Progenitor cell of endocrine pancreas (in vitro differentiated cells): ENCODE data around the gene MSI2. TPM values are rescaled to one million over a fixed set of nuclear protein-coding genes. Genes with fewer than 3 reads are reported as not detected.

Source experiments
- DNase-seq: peaks from one replicate; pipeline ENCODE4 v3.0.0; 2021; ENCODE audit warnings: low spot score; ENCODE audit not compliant: unreplicated experiment
- H3K27ac Mint-ChIP-seq: 2 replicates; pipeline ENCODE4 v1.8.0; 2021; ENCODE audit warnings: mild to moderate bottlenecking, moderate library complexity, mixed read lengths
- H3K27me3 Mint-ChIP-seq: 2 replicates; pipeline ENCODE4 v1.8.0; 2021; ENCODE audit warnings: mixed read lengths
- H3K36me3 Mint-ChIP-seq: 2 replicates; pipeline ENCODE4 v1.8.0; 2022; ENCODE audit warnings: mixed read lengths; ENCODE audit not compliant: insufficient read depth
- H3K4me1 Mint-ChIP-seq: 2 replicates; pipeline ENCODE4 v1.8.0; 2021; ENCODE audit warnings: low read depth, mixed read lengths
- H3K4me3 Mint-ChIP-seq: 2 replicates; pipeline ENCODE4 v1.8.0; 2021; ENCODE audit warnings: low read depth, mild to moderate bottlenecking, moderate library complexity, mixed read lengths
- H3K9me3 Mint-ChIP-seq: 2 replicates; pipeline ENCODE4 v1.8.0; 2021; ENCODE audit warnings: low read depth, mixed read lengths
- CTCF ChIP-seq: fragments of 200-600 bp; sonication (generic); IDR thresholded peaks from one replicate; pipeline ENCODE4 v1.5.0; 2021; ENCODE audit warnings: antibody characterized with exemption, mild to moderate bottlenecking; ENCODE audit not compliant: unreplicated experiment
- total RNA-seq: library from RNA; stranded (reverse); gene quantifications from 2 replicates; pipeline ENCODE4 v1.2.1, GENCODE V29; 2021

Gene MSI2
- total RNA-seq, 1 donor from 2014 or later: 164 TPM

DNA sequence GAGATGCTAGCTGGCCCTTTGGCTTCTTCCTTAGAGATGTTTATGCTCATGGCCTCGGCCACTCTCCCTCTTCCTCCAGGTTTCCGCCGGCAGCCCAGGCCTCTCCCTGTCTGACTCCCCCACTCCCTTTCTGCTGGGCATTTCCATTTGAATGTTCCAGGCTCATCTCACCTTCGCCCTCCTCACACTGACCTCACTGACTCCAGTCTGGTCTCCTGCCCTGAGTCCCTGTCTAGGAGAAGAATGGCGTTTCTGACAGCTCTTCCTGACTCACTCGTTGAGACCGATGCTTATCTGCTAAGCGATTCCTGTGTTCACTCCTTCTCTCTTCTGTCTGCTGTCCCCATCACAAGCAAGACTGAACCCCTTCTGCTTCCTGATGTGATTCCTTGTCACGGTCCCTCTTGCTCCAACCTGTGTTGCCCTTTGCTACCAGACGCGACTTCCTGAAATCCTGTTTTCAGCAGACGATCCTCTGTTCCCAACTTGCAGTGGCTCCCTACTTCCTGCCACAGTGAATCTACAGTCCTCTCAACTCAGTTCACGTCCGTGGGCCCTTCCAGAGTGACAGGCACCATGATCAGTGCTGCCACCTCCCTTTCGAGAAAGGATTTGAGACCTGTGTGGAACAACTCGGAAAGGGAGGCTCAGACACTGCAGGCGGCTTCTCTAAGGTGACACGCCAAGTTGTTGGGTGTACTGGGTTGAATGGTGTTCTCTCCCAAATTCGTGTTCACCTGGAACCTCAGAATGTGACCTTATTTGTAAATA, 176.4 kb downstream of the MSI2 start:
- H3K27ac Mint-ChIP-seq: no peak overlapping the region
- H3K36me3 Mint-ChIP-seq: peaks cover 4% of the 10 kb centered on the region
- no peak for DNase-seq
- TF ChIP-seq CTCF: no peak
- H3K9me3 Mint-ChIP-seq: no peaks in the 10 kb centered on the region
- H3K4me3 Mint-ChIP-seq: no peak overlapping the region
- no peaks in the 10 kb centered on the region for H3K27me3 Mint-ChIP-seq
- H3K4me1 Mint-ChIP-seq: peaks cover 18% of the 10 kb centered on the region

- H3K4me3 Mint-ChIP-seq: no peak overlapping the region
- DNase-seq: no peak
- TF ChIP-seq CTCF: no peak
- H3K27ac Mint-ChIP-seq: no peak overlapping the region
- peaks cover 20% of the 10 kb centered on the region for H3K4me1 Mint-ChIP-seq
- H3K9me3 Mint-ChIP-seq: no peaks in the 10 kb centered on the region
- no peaks in the 10 kb centered on the region for H3K27me3 Mint-ChIP-seq
- H3K36me3 Mint-ChIP-seq: peaks cover 4% of the 10 kb centered on the region
Observed at GRCh38 chr17:57433452-57433851, 177.1 kb downstream of the MSI2 start.

- Mint-ChIP-seq H3K36me3 (peaks cover 4% of the 10 kb centered on the region), H3K27me3 (no peaks in the 10 kb centered on the region), H3K4me1 (peaks cover 26% of the 10 kb centered on the region), H3K9me3 (no peaks in the 10 kb centered on the region), H3K27ac (no peak overlapping the region), H3K4me3 (no peak overlapping the region)
- DNase-seq: no peak
- no peak for TF ChIP-seq CTCF
Observed at GRCh38 chr17:57434361-57434760, 178.0 kb downstream of the MSI2 start.

GRCh38 chr17:57436565-57436964, 180.2 kb downstream of the MSI2 start:
- Mint-ChIP-seq H3K27me3 (no peaks in the 10 kb centered on the region), H3K36me3 (peaks cover 4% of the 10 kb centered on the region), H3K27ac (no peak overlapping the region), H3K4me3 (no peak overlapping the region), H3K9me3 (no peaks in the 10 kb centered on the region), H3K4me1 (peaks cover 39% of the 10 kb centered on the region)
- TF ChIP-seq CTCF: no peak
- DNase-seq: no peak

- peaks cover 34% of the 10 kb centered on the region for H3K4me1 Mint-ChIP-seq
- peaks cover 4% of the 10 kb centered on the region for H3K36me3 Mint-ChIP-seq
Observed at GRCh38 chr17:57438066-57438731, 181.9 kb downstream of the MSI2 start.

More at GRCh38 chr17:57438066-57438731, 181.9 kb downstream of the MSI2 start:
- no peak overlapping the region for H3K4me3 Mint-ChIP-seq
- no peak for DNase-seq
- H3K9me3 Mint-ChIP-seq: no peaks in the 10 kb centered on the region
- H3K27me3 Mint-ChIP-seq: no peaks in the 10 kb centered on the region
- TF ChIP-seq CTCF: no peak
- H3K27ac Mint-ChIP-seq: peak overlapping the region; percentile 75
